ENCODE results near the gene THSD8. TPM values are rescaled to one million over a fixed set of nuclear protein-coding genes. Genes with fewer than 3 reads are reported as not detected.

Gene THSD8
- total and polyA plus RNA-seq, 2 of the 8 experiments (the other 6 are each of a cell fraction or from before 2014, with no cell fraction given), result 8.2 to 42.3 TPM

DNA sequence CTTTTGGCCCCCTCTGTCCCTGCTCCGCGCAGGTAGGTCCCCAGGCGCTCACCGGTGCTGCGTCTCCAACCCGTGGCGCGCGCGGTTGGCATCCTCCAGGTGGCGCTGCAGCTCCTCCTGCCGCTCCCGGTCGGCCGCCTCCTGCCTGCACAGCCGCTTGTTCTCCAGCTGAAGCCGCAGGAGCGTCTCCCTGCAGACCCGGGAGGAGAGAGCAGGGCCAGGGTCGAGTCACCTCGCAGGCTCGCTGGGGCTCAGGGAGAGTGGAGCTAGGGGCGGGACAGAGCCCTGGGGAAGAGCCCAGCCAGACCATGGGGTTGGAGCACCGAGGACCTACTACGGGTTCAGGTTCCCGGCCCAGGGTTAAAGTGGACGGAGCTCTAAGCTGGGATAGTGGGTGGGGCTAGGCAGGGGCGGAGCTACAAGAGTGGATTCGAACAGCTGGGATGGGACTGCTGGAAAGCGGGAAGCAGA, 35.8 kb upstream of the THSD8 start:
- 74% methylated on average over 29 of the region's 30 CpGs; no CpG with 5 or more reads in 1 of the 2 experiments for WGBS, 2 experiments (ENCODE audit: extremely low coverage in 1 of 2, insufficient coverage in 1 of 2, insufficient read length in 1 of 2, insufficient replicate concordance in 2 of 2, low coverage in 1 of 2, low lambda C conversion rate in 2 of 2, missing lambda C conversion rate in 1 of 2)
- FAIRE-seq, result no peak
- no peak overlapping the region for H2AFZ ChIP-seq (ENCODE audit: low read length)

More for the DNA sequence above, 35.8 kb upstream of the THSD8 start:
- H2AK5ac ChIP-seq (ENCODE audit: low read depth, low read length), result no peak overlapping the region
- H2BK20ac ChIP-seq (ENCODE audit: low read length), result no peak overlapping the region
- no peaks in the 10 kb centered on the region for H3K27me3 ChIP-seq (replicated peaks in 1 of 4; ENCODE audit: control insufficient read depth in 3 of 4, extremely low read depth in 1 of 4, insufficient read depth in 3 of 4, low read length in 3 of 4)
- H3K23ac ChIP-seq (ENCODE audit: insufficient read length), result no peak overlapping the region
- H3K9me3 ChIP-seq (ENCODE audit: insufficient read depth in 2 of 2, low read depth in 1 of 2, low read length in 1 of 2), result no peaks in the 10 kb centered on the region
- no peak overlapping the region for H4K5ac ChIP-seq (ENCODE audit: insufficient read length, low read depth, low read length)
- H3K18ac ChIP-seq (ENCODE audit: extremely low read depth, low read length), result no peak overlapping the region
- no peak overlapping the region for H3K4ac ChIP-seq (replicated peaks; ENCODE audit: insufficient read length, low read depth, low read length)
- no peak overlapping the region for H3K4me2 ChIP-seq (ENCODE audit: insufficient read depth in 1 of 2, low read depth in 2 of 2, low read length in 2 of 2)
- H2BK15ac ChIP-seq (ENCODE audit: low read length), result no peak overlapping the region
- POLR2A ChIA-PET (ENCODE audit: partially characterized antibody), result interaction anchor here (0.7 to 9.2 kb wide), 9 partner anchors 8 to 69 kb away, joined by 3 to 70 read pairs (median 4); partner anchors contain the start of genes BEST2, FBXW9, GET3 and TRIR
- no peaks in the 10 kb centered on the region for H3K23me2 ChIP-seq (ENCODE audit: low read depth, low read length)
- no peak overlapping the region for H3K9ac ChIP-seq (replicated peaks in 1 of 4; ENCODE audit: extremely low read depth in 1 of 4, low read depth in 3 of 4, low read length in 3 of 4)
- no peak overlapping the region for H2BK5ac ChIP-seq (ENCODE audit: low read depth, low read length)
- H2BK12ac ChIP-seq (ENCODE audit: low read depth, low read length), result no peak overlapping the region
- H4K91ac ChIP-seq (replicated peaks; ENCODE audit: insufficient read length, low read length), result no peak overlapping the region
- peaks cover 0 to 8% (median 4%) of the 10 kb centered on the region in 4 experiments; a peak in 6 of 7 replicates for H3K4me1 ChIP-seq (replicated peaks in 1 of 4; ENCODE audit: control insufficient read depth in 3 of 4, insufficient read depth in 4 of 4, low read length in 3 of 4)
- no peak overlapping the region for H3K14ac ChIP-seq (ENCODE audit: insufficient read length)
- no peaks in the 10 kb centered on the region for H3K79me1 ChIP-seq (ENCODE audit: low read depth, low read length)
- no peak overlapping the region for H4K8ac ChIP-seq (ENCODE audit: extremely low read depth, insufficient read depth, low read length)
- peaks cover 7 to 49% (median 29%) of the 10 kb centered on the region in 4 experiments for H3K36me3 ChIP-seq (ENCODE audit: control insufficient read depth in 2 of 4, insufficient read depth in 4 of 4, low read length in 3 of 4)
- no peaks in the 10 kb centered on the region for H3K79me2 ChIP-seq (ENCODE audit: control insufficient read depth in 1 of 2, insufficient read depth in 2 of 2, low read length in 2 of 2)
- no peak overlapping the region for H2BK120ac ChIP-seq (replicated peaks; ENCODE audit: low read depth, low read length)
- CTCF ChIA-PET (ENCODE audit: partially characterized antibody), result interaction anchor here (0.7 to 17.5 kb wide), 7 partner anchors 8 to 35 kb away, joined by 3 to 288 read pairs (median 14); partner anchors contain the start of genes BEST2, HOOK2, JUNB and PRDX2
- H3K27ac ChIP-seq (ENCODE audit: low read depth, low read length), result no peak overlapping the region
- peak in 1 of 2 experiments; percentile 61 for DNase-seq (ENCODE audit: low read depth in 1 of 2, low spot score in 2 of 2)
- no peak for TF ChIP-seq ZNF274 (IDR thresholded peaks at IDR 0.05; ENCODE audit: borderline replicate concordance, extremely low read depth, low read length)
- TF ChIP-seq, protein P1, sequence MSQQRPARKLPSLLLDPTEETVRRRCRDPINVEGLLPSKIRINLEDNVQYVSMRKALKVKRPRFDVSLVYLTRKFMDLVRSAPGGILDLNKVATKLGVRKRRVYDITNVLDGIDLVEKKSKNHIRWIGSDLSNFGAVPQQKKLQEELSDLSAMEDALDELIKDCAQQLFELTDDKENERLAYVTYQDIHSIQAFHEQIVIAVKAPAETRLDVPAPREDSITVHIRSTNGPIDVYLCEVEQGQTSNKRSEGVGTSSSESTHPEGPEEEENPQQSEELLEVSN (IDR thresholded peaks at IDR 0.05), result no peak
- TF ChIP-seq TAF1 (IDR thresholded peaks at IDR 0.05; ENCODE audit: low read depth, low read length), result peak; percentile 14; the same call in 1 of the 2 replicates
- no peak overlapping the region for H3K4me3 ChIP-seq (ENCODE audit: extremely low read depth in 1 of 4, insufficient read depth in 2 of 4, low read depth in 3 of 4, low read length in 4 of 4)
- peaks cover 1 to 2% of the 10 kb centered on the region in 2 experiments for H4K20me1 ChIP-seq (replicated peaks in 1 of 2; ENCODE audit: control insufficient read depth in 1 of 2, insufficient read depth in 2 of 2, low read length in 2 of 2)
- H3K56ac ChIP-seq (replicated peaks; ENCODE audit: insufficient read length, low read depth, low read length), result no peak overlapping the region

All from H1 (cell line).